GM18520 (cell line): ENCODE measurements around the gene KRT76.

Experiments
- ATAC-seq: cut with Tn5 transposase; IDR thresholded peaks from one replicate; pipeline ENCODE4 v1.9.1; 2021; ENCODE audit not compliant: unreplicated experiment

The KRT76 gene

DNA sequence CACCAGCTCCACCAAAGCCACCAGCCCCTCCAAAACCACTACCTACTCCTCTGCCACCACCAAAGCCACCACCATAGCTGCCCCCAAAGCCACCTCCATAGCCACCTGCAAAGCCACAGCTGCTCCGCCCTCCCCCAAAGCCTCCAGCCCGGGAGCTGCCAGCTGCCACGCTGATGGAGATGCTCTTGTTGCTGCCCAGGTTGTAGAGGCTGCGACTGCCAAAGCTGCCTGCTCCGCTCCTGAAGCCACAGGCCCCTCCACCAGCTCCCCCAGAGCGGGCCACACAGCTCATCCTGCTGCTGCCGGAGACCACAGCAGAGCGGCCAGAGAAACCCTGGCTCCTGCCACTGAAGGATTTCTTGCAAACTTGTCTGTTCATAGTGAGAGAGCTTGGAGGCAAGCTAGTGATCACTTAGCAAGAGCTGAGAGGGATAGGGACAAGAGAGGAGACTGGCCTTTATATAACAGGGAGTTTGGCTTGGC, at the start of gene KRT76:
Gene KRT76 (minus strand): TSS at position 433 of the 483 bp plus-strand sequence. CDS start 54 bp downstream, at position 379.
- ATAC-seq = no peak

- no peak for ATAC-seq
Observed at GRCh38 chr12:52825961-52826360, 48.8 kb upstream of the KRT76 start.

DNA sequence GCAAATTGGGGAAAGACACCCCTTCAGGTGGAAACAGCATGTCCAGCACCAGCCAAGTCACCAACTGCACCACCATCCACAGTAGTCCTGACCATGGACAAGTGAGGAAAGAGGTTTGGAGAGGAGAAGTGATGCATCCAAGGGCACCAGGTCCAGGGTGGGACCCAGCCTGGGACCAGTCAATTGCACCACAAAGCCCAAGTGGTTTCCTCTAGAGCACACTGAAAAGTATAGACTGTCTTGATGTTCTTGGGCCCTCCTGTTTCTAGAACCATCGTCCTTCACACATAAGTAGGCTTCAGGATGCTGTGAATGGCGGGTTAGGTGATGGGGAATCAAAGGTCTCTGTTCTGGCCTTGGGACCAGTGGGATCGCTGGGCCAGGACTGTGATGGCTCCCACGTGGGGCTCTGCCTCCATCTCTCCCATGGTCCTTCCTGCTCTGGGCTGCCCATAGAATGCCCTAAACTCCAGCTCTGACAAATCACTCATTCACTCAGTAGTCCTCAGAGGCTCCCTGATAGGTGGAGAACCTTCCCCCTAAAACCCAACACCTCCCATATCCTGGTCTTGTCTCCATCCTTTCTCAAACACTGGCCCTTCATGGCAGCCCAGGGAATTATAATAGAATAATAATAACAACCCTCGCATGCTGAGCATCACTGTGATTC, 47.7 kb upstream of the KRT76 start:
- no peak for ATAC-seq

GRCh38 chr12:52823761-52824450, 46.8 kb upstream of the KRT76 start:
- ATAC-seq = no peak

- ATAC-seq = no peak
Observed at GRCh38 chr12:52822771-52823510, 45.8 kb upstream of the KRT76 start.

- no peak for ATAC-seq
Observed at GRCh38 chr12:52821826-52822660, 44.9 kb upstream of the KRT76 start.

- no peak for ATAC-seq
Observed at GRCh38 chr12:52821071-52821730, 44.1 kb upstream of the KRT76 start.

DNA sequence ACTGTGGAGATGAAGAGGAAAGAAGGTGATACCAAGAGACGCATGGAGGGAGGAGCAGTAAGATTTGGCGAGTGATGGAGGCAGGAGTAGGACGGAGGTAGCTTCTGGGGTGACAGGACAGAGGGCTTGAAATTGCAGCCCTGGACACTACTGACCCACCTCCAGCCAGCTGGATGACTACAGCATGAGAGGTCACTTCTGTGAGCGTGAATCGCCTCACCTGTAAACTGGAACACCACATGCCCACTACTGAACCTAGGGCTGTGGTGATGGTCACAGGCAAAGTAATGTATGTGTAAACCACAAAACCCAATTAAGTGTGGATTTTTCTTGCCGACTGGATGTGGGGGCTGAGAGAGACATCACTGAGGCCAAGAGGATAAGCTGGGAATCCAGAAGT, 43.4 kb upstream of the KRT76 start:
- ATAC-seq = no peak

DNA sequence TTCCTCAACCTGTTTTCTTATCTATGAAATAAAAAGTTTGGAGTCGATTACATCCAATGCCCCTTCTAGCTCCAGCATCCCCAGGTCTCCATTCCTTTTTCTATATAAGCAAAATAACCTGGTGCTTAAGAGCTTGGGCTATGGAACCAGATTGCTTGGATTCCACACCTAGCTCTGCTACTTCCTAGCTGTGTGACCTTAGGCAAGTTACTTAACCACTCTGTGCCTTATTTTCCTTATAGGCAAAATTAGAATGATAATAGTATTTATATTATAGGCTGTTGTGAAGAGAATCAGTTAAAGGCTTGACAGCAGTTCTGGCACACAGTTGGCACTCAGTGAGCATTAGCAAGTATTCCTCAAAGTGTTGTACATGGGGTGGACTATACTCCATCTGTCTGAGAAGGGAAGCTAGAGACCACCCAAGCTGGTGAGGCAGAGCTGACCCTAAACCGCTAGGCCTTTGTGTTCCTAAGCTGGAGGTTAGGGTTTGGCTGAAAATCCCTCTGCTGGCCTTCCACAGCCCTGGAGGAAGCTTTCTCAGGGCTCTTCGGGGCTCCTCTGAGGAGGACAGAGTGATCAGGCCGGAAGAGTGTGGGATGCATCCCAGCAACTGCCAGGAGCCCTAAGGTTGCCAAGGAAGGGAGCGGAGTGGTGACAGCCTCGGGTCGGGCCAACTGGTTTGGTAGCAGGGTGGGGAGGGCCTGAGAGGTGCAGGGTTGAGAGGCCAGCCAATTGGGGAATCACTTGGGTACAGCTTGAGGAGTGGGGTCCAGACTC, 42.8 kb upstream of the KRT76 start:
- ATAC-seq = no peak

DNA sequence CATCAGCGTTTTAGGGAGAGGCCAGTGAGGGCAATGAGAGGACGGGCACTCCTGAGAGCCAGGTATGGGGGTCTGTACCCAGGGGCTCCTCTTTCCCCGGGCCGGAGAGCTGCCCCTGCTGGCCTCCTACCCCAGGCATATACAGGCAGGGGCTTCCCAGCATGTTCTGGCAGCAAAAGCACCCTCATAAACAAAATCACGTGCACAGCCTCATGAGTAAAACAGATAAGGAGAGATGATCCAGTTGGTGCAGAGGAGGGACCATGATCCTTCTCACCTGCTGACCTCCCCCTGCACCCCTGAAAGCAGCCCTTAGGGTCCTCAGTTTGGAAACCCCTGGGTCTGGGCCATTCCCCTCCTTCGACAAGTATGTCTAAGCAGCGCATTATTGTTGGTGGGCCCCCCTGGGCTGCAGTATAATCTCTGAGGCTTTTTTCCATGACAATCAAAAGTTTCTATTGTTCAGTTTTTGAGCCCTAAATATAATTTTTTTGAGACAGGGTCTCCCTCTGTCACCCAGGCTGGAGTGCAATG, 41.8 kb upstream of the KRT76 start:
- ATAC-seq = no peak

DNA sequence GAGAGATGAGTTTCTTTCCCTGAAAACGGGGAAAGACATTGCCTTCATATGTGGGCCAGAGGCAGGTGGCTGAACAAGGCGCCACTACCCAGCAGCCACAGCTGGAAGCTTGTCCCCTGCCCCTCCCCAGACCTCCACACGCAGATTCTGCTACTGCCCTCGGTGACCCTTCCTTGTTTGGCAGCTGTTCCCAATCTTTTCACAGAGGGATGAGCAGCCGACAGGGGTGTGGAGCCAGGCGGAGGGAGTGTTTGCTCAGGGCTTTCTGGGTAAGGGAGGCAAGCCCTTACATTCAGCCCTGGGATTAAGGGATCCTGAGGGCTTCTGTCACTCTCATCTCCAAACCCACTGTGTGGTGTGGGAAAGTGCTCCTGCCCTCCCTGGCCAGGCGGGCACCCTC, 41.2 kb upstream of the KRT76 start:
- ATAC-seq = no peak

DNA sequence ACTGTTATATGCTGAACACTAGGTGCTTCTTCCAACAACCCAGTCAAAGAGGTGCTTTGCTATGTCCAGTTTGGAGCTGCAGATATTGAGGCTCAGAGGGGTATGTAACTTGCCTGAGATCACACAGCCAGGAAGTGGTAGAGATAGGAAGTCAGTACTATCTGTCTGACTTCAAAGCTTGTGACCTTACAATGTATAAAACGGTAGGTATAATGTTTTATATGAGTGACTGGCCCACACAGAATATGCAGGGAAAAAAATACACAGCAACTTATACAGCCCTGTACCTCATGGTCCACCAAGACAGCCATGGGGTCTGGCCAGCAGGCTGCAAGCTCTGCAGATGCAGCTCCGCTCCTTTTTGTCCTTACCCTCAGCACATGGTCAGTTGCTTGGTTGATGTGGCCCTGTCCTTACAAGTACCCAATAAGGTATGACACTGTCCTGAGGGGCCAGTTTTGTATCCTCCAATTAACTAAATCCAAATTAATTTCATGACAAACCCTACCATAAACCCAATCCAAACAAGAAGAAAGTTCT, 40.6 kb upstream of the KRT76 start:
- ATAC-seq = no peak

- ATAC-seq = no peak
Observed at GRCh38 chr12:52817003-52817698, 40.0 kb upstream of the KRT76 start.

GRCh38 chr12:52815676-52816588, 38.8 kb upstream of the KRT76 start:
- no peak for ATAC-seq

GRCh38 chr12:52815161-52815560, 38.0 kb upstream of the KRT76 start:
- ATAC-seq = no peak

DNA sequence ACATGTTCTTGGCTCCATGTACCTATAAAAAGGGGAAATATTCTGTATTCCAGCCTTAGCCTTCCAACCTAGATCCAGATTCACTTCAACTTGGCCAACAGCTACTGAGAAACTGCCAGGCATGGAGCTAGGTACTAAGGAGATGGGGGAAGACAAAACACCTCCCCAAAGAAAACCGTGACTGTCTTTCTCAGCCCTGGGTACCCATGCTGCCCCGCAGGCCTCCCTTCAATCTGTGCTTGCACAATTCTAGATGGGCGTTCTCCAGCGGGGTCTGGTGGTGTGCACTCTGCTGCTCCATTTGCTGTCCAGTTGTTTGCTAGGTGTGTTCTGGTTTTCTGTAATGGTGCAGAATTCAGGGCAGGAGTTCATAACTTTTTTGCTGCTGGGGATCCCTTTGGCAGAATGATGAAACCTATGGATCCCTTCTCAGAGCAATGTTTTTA, 37.6 kb upstream of the KRT76 start:
- ATAC-seq = no peak
